Esophagus squamous epithelium (tissue), 5 donors: Measurements from ENCODE around the gene POSTN. TPM values are rescaled to one million over a fixed set of nuclear protein-coding genes. Genes with fewer than 3 reads are reported as not detected.

ENCODE experiments used
- DNase-seq: peaks from one replicate; lab custom pipeline; 2025; lab: John Stamatoyannopoulos, UW
- H3K27ac ChIP-seq, 4 donors: fragments of 200-600 bp; sonication (generic); one replicate each; pipeline ENCODE4 v1.5.1; 2016 to 2019; ENCODE audit warnings: mild to moderate bottlenecking in 1 of 4
- H3K27me3 ChIP-seq, 4 donors: fragments of 200-600 bp; sonication (generic); 1 replicate in 3 of 4; 2 replicates in 1 of 4; pipeline versions ENCODE4 v1.5.1 to v1.6.0; 2017 to 2021; ENCODE audit warnings: antibody characterized with exemption in 1 of 4
- H3K36me3 ChIP-seq, 3 donors: fragments of 200-600 bp; sonication (generic); one replicate each; pipeline ENCODE4 v1.5.1; 2016 to 2019
- H3K4me1 ChIP-seq, 3 donors: fragments of 200-600 bp; sonication (generic); one replicate each; pipeline ENCODE4 v1.5.1; 2017 to 2019
- H3K4me3 ChIP-seq, 4 donors: fragments of 200-600 bp; sonication (generic); 1 replicate in 3 of 4; 2 replicates in 1 of 4; pipeline ENCODE4 v1.5.1; 2016 to 2019; ENCODE audit warnings: mild to moderate bottlenecking in 2 of 4, moderate library complexity in 1 of 4
- H3K9me3 ChIP-seq, 3 donors: fragments of 200-600 bp; sonication (generic); one replicate each; pipeline ENCODE4 v1.5.1; 2016 to 2019
- POLR2A ChIP-seq, 4 donors: fragments of 450-650 bp; IDR thresholded peaks; one replicate each; pipeline ENCODE4 v1.6.1; 2017; ENCODE audit warnings: antibody characterized with exemption in 4 of 4, mild to moderate bottlenecking in 4 of 4, moderate library complexity in 3 of 4
- WGBS, 2 donors: methylation state at CpG; one replicate each; pipeline ENCODE4 v1.1.5; 2018; 5-methylcytosine and 5-hydroxymethylcytosine counted together
- intact Hi-C: fragments of 100-400 bp; cut with DNase I; formaldehyde crosslinking; loops from one replicate; pipeline ENCODE4 v1.15.0; 2022
- total RNA-seq, 4 donors: library from RNA; depleted of rRNA; stranded (reverse); fragments of >200 nt; gene quantifications; one replicate each; pipeline ENCODE4 v1.1.0, GENCODE V29; 2016
- TF ChIP-seq, protein P1 (sequence below), 6 experiments: fragments of 450-650 bp in 4 of 6; fragments of 200-600 bp in 2 of 6; sonication (generic) in 2 of 6; IDR thresholded peaks; one replicate each; pipeline ENCODE4 v1.5.1; 2016 to 2019; ENCODE audit warnings: antibody characterized with exemption in 6 of 6, mild to moderate bottlenecking in 4 of 6, moderate library complexity in 4 of 6
- donor health status: DM: yes; HTN: yes; CAD: no.

POSTN gene
- total RNA-seq, 4 donors from 2014 or later, result 2.1 to 33.2 (median 11.0) TPM

GRCh38 chr13:37539170-37539569, 59.4 kb downstream of the POSTN start:
- no peak for DNase-seq
- Histone ChIP-seq H3K27ac (no peak overlapping the region), H3K9me3 (no peaks in the 10 kb centered on the region), H3K4me1 (no peaks in the 10 kb centered on the region), H3K36me3 (no peaks in the 10 kb centered on the region), H3K4me3 (no peak overlapping the region), H3K27me3 (no peaks in the 10 kb centered on the region)
- 75 to 86% methylated on average over 2 of the region's 2 CpGs for WGBS, 2 donors
- intact Hi-C loops, result no loop called here
- TF ChIP-seq POLR2A (IDR thresholded peaks at IDR 0.05), result no peak
- TF ChIP-seq, protein P1, sequence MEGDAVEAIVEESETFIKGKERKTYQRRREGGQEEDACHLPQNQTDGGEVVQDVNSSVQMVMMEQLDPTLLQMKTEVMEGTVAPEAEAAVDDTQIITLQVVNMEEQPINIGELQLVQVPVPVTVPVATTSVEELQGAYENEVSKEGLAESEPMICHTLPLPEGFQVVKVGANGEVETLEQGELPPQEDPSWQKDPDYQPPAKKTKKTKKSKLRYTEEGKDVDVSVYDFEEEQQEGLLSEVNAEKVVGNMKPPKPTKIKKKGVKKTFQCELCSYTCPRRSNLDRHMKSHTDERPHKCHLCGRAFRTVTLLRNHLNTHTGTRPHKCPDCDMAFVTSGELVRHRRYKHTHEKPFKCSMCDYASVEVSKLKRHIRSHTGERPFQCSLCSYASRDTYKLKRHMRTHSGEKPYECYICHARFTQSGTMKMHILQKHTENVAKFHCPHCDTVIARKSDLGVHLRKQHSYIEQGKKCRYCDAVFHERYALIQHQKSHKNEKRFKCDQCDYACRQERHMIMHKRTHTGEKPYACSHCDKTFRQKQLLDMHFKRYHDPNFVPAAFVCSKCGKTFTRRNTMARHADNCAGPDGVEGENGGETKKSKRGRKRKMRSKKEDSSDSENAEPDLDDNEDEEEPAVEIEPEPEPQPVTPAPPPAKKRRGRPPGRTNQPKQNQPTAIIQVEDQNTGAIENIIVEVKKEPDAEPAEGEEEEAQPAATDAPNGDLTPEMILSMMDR (IDR thresholded peaks at IDR 0.05), result no peak

DNA sequence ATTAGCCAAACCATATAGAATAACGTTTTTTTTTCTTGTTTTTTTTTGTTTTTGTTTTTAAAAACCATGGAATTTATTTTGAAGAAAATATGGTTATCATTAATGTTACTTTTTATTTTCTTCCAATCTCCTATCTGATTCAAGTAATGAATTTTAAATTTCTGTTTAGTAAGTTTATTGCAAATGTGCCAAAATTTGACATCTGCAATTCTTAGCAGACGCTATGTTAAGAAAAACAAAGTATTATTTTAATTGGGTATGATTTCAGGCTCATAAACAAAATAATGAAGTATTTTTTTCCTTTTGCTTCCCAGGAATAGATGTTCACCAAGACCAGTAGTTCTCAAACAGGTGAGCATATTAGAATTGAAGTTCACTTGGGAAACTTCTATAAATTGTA, 63.1 kb downstream of the POSTN start:
- no peak overlapping the region for H3K4me3 ChIP-seq
- no peaks in the 10 kb centered on the region for H3K9me3 ChIP-seq
- H3K36me3 ChIP-seq, result no peaks in the 10 kb centered on the region
- no peak for DNase-seq
- 61 to 74% methylated on average over 2 of the region's 2 CpGs for WGBS, 2 donors
- no peaks in the 10 kb centered on the region for H3K4me1 ChIP-seq
- no peak overlapping the region for H3K27ac ChIP-seq
- intact Hi-C loops, result no loop called here
- H3K27me3 ChIP-seq, result no peaks in the 10 kb centered on the region
- TF ChIP-seq, protein P1 (IDR thresholded peaks at IDR 0.05), result no peak
- TF ChIP-seq POLR2A (IDR thresholded peaks at IDR 0.05), result no peak

DNA sequence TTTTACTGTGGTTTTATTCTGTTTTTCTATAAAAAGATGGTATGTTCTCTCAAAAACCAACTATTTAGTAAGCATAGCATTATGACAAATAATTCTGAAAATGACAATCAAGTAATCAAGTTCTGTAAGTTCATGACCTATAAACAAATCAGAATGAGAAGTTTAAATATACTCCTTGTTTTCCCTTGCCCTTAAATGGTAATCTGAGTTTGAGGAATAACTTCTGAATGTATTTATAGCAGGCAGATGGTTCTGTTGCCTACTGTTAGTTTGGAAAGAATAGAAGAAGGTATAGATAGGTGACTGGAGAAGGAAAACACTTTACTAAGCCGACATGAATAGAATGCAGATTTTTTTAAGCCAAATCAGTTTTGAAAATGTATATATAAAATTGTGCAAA, 63.9 kb downstream of the POSTN start:
- Histone ChIP-seq H3K27me3 (no peaks in the 10 kb centered on the region), H3K27ac (no peak overlapping the region), H3K9me3 (no peaks in the 10 kb centered on the region), H3K4me1 (no peaks in the 10 kb centered on the region), H3K36me3 (no peaks in the 10 kb centered on the region), H3K4me3 (no peak overlapping the region)
- TF ChIP-seq POLR2A (IDR thresholded peaks at IDR 0.05), result no peak
- TF ChIP-seq, protein P1 (IDR thresholded peaks at IDR 0.05), result no peak
- DNase-seq, result no peak
- 86 to 88% methylated on average over 1 of the region's 1 CpG for WGBS, 2 donors
- intact Hi-C loops, result no loop called here

DNA sequence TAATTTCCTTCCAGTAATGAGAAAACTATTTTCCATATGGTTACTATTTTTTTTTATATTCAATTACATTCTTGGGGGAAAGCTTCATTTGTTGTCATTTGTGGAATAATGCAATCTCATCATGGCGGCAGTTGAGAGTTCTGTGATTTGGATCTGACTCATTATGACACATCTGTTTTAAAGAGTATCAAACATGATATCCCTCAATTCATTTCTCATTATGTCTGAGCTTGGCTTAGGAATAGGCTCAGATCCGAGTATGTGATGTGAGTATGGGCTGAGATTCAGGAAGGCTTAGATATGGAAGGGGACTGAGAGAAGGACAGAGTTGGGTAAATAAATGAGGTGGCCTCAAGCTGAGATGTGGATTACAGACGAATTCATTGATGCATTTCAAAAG, 64.4 kb downstream of the POSTN start:
- WGBS, 2 donors, result 44 to 54% methylated on average over 3 of the region's 3 CpGs
- no peak for TF ChIP-seq POLR2A (IDR thresholded peaks at IDR 0.05)
- TF ChIP-seq, protein P1 (IDR thresholded peaks at IDR 0.05), result no peak
- Histone ChIP-seq H3K36me3 (no peaks in the 10 kb centered on the region), H3K4me1 (no peaks in the 10 kb centered on the region), H3K27me3 (no peaks in the 10 kb centered on the region), H3K4me3 (no peak overlapping the region), H3K9me3 (no peaks in the 10 kb centered on the region), H3K27ac (no peak overlapping the region)
- intact Hi-C loops, result no loop called here
- no peak for DNase-seq

DNA sequence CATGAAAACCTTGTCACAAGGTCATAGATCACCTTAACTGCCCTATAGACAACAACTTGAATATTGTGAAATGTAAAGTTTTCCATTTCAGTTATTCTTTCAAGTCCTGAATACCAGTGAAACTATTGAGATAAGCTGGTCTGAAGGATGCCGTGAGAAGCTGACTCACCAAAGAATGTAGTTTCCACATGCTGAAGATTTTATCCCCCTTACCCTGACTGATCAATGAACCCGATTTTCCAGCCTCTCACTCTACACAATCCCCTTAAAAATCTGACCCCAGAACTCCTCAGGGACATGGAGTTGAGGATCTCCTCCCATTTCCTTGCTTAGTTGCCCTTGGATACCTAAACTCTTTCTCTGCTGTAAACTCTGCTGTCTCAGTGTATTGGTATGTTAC, 67.5 kb downstream of the POSTN start:
- H3K4me1 ChIP-seq, result no peaks in the 10 kb centered on the region
- no peaks in the 10 kb centered on the region for H3K9me3 ChIP-seq
- H3K27me3 ChIP-seq, result no peaks in the 10 kb centered on the region
- intact Hi-C loops, result no loop called here
- TF ChIP-seq, protein P1 (IDR thresholded peaks at IDR 0.05), result no peak
- no peak for TF ChIP-seq POLR2A (IDR thresholded peaks at IDR 0.05)
- no peak overlapping the region for H3K4me3 ChIP-seq
- H3K27ac ChIP-seq, result no peak overlapping the region
- DNase-seq, result no peak
- no peaks in the 10 kb centered on the region for H3K36me3 ChIP-seq
- WGBS, 2 donors, result 65 to 79% methylated on average over 2 of the region's 2 CpGs
